Neural cell (in vitro differentiated cells): ENCODE data around the gene GLI2. TPM values are rescaled to one million over a fixed set of nuclear protein-coding genes. Genes with fewer than 3 reads are reported as not detected.

ENCODE experiments used
- H2AFZ ChIP-seq: fragments of 200-600, 300-800 bp; sonication (generic), shearing (Covaris generic); 2 replicates; pipeline ENCODE4 v1.6.0; 2014; ENCODE audit warnings: low read depth, mild to moderate bottlenecking, antibody characterized with exemption, low read length, moderate library complexity
- H3F3A ChIP-seq: fragments of 200-600 bp; shearing (Covaris generic); 2 replicates; pipeline ENCODE4 v1.6.1; 2016; ENCODE audit warnings: mild to moderate bottlenecking, moderate library complexity, mixed read lengths, antibody characterized with exemption, low read length; ENCODE audit not compliant: insufficient read depth, poor library complexity, severe bottlenecking
- H3K27ac ChIP-seq: fragments of 200-600, 300-800 bp; sonication (generic), shearing (Covaris generic); 2 replicates; pipeline ENCODE4 v1.5.1; 2014; ENCODE audit warnings: mild to moderate bottlenecking, low read length, moderate library complexity
- H3K27me3 ChIP-seq: fragments of 300-800, 200-600 bp; sonication (generic), shearing (Covaris generic); 2 replicates; pipeline ENCODE4 v1.6.0; 2014; ENCODE audit warnings: mild to moderate bottlenecking, low read depth, low read length, moderate library complexity; ENCODE audit not compliant: insufficient read depth
- H3K36me3 ChIP-seq: fragments of 300-800, 200-600 bp; sonication (generic), shearing (Covaris generic); 2 replicates; pipeline ENCODE4 v1.5.1; 2014; ENCODE audit warnings: mild to moderate bottlenecking, antibody characterized with exemption, low read length, moderate library complexity; ENCODE audit not compliant: insufficient read depth
- H3K4me2 ChIP-seq: fragments of 300-800, 200-600 bp; sonication (generic), shearing (Covaris generic); 2 replicates; pipeline ENCODE4 v1.6.0; 2014; ENCODE audit warnings: mild to moderate bottlenecking, low read length
- H3K4me3 ChIP-seq: fragments of 300-800, 200-600 bp; sonication (generic), shearing (Covaris generic); 2 replicates; pipeline ENCODE4 v1.5.1; 2014; ENCODE audit warnings: mild to moderate bottlenecking, low read length, moderate library complexity
- H3K79me2 ChIP-seq: fragments of 200-600 bp; shearing (Covaris generic); replicated peaks from 2 replicates; pipeline ENCODE4 v1.6.0; 2014; ENCODE audit warnings: mild to moderate bottlenecking, low read length, moderate library complexity; ENCODE audit not compliant: insufficient read depth
- H3K9ac ChIP-seq: fragments of 300-800, 200-600 bp; sonication (generic), shearing (Covaris generic); 2 replicates; pipeline ENCODE4 v1.6.1; 2016; ENCODE audit warnings: mild to moderate bottlenecking, low read length, mixed read lengths
- H3K9me2 ChIP-seq: fragments of 200-600 bp; shearing (Covaris generic); 2 replicates; pipeline ENCODE4 v1.6.1; 2016; ENCODE audit warnings: mild to moderate bottlenecking, low read length, mixed read lengths; ENCODE audit not compliant: insufficient read depth
- H3K9me3 ChIP-seq: fragments of 200-600, 300-800 bp; sonication (generic), shearing (Covaris generic); 2 replicates; pipeline ENCODE4 v1.6.1; 2016; ENCODE audit warnings: mild to moderate bottlenecking, mixed run types, low read length, moderate library complexity, mixed read lengths
- H4K20me1 ChIP-seq: fragments of 200-600 bp; shearing (Covaris generic); 2 replicates; pipeline ENCODE4 v1.6.1; 2016; ENCODE audit warnings: mild to moderate bottlenecking, mixed run types; ENCODE audit not compliant: insufficient read depth
- CTCF ChIP-seq: fragments of 450-650 bp; IDR thresholded peaks from 2 replicates; pipeline ENCODE4 v1.5.1; 2014; ENCODE audit warnings: antibody characterized with exemption, mild to moderate bottlenecking, moderate library complexity; ENCODE audit not compliant: poor library complexity, severe bottlenecking
- EP300 ChIP-seq: fragments of 450-650 bp; conservative IDR thresholded peaks from 2 replicates; pipeline ENCODE4 v1.6.1; 2014; ENCODE audit warnings: antibody characterized with exemption, mild to moderate bottlenecking, moderate library complexity; ENCODE audit not compliant: poor library complexity, severe bottlenecking
- EZH2 ChIP-seq: fragments of 200-600, 300-800 bp; shearing (Covaris generic), sonication (generic); IDR thresholded peaks from 2 replicates; pipeline ENCODE4 v1.6.1; 2014; ENCODE audit warnings: antibody characterized with exemption, low read length, borderline replicate concordance, mild to moderate bottlenecking; ENCODE audit not compliant: insufficient read depth, poor library complexity, severe bottlenecking
- MXI1 ChIP-seq: fragments of 450-650 bp; conservative IDR thresholded peaks from 2 replicates; pipeline ENCODE4 v1.6.1; 2014; ENCODE audit warnings: antibody characterized with exemption, mild to moderate bottlenecking; ENCODE audit not compliant: poor library complexity, severe bottlenecking
- POLR2AphosphoS5 ChIP-seq: IDR thresholded peaks from 2 replicates; pipeline ENCODE4 v1.6.1; 2012
- RAD21 ChIP-seq: fragments of 450-650 bp; conservative IDR thresholded peaks from 2 replicates; pipeline ENCODE4 v1.6.1; 2014; ENCODE audit warnings: antibody characterized with exemption, mild to moderate bottlenecking, moderate library complexity
- REST ChIP-seq: IDR thresholded peaks from 2 replicates; pipeline ENCODE4 v1.6.1; 2012; ENCODE audit warnings: borderline replicate concordance
- SMC3 ChIP-seq: fragments of 450-650 bp; conservative IDR thresholded peaks from 2 replicates; pipeline ENCODE4 v1.6.1; 2014; ENCODE audit warnings: antibody characterized with exemption, mild to moderate bottlenecking, moderate library complexity; ENCODE audit not compliant: poor library complexity
- TAF1 ChIP-seq: IDR thresholded peaks from 2 replicates; pipeline ENCODE4 v1.6.1; 2012; ENCODE audit warnings: low read depth
- polyA plus RNA-seq: library from polyadenylated mRNA; depleted of rRNA; stranded (reverse); fragments of >200 nt; gene quantifications from 2 replicates; pipeline ENCODE4 v1.2.3, GENCODE V29; 2014

The GLI2 gene
- polyA plus RNA-seq, 1 donor from 2014 or later, result 0.14 TPM

- TF ChIP-seq CTCF (no peak), MXI1 (no peak), RAD21 (no peak), TAF1 (no peak)
These were observed 35.6 kb downstream of the GLI2 start (continued) for GRCh38 chr2:120771111-120771780.

GRCh38 chr2:120771781-120772208, 36.1 kb downstream of the GLI2 start:
- Histone ChIP-seq H3K9ac (no peak overlapping the region), H3K27ac (no peak overlapping the region), H4K20me1 (no peaks in the 10 kb centered on the region), H3K4me2 (no peak overlapping the region), H3K36me3 (no peaks in the 10 kb centered on the region), H3K9me3 (no peaks in the 10 kb centered on the region), H3K4me3 (no peak overlapping the region), H3K79me2 (peaks cover 59% of the 10 kb centered on the region), H3K27me3 (no peaks in the 10 kb centered on the region), H3K9me2 (no peaks in the 10 kb centered on the region), H3F3A (no peaks in the 10 kb centered on the region), H2AFZ (no peak overlapping the region)
- TF ChIP-seq SMC3, result no peak
- TF ChIP-seq TAF1, result no peak
- TF ChIP-seq EZH2, result no peak
- no peak for TF ChIP-seq REST
- no peak for TF ChIP-seq EP300
- no peak for TF ChIP-seq CTCF
- no peak for TF ChIP-seq MXI1
- TF ChIP-seq RAD21, result no peak
- no peak for TF ChIP-seq POLR2AphosphoS5
